ENCODE measurements around the gene HARS1.

DNA sequence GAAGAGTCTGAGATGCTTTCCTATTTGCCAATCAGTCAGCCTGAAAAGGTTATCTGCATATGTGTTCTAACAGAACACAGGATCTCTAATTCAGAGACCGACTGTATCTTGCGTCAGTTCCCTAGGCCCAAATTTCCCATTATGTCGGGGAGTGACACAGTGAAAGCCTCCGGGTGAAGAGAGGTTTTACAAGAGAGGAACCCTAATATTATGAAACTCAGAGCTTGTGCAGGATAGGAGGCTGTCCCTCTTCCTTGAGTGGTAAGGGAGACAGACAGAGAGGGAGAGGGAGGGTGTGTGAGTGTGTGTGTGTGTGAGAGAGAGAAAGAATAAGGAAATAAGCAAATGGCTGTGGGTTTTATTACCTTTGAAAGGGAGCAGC is 60.1 kb downstream of the HARS1 start:
- TF ChIP-seq POLR2A (IDR thresholded peaks at IDR 0.05; ENCODE audit: low read depth, low read length) (no peak), SPI1 (IDR thresholded peaks at IDR 0.05; ENCODE audit: low read depth, low read length) (no peak), POLR2AphosphoS5 (IDR thresholded peaks at IDR 0.05; ENCODE audit: low read depth, low read length) (no peak), TAF1 (IDR thresholded peaks at IDR 0.05; ENCODE audit: low read depth, low read length) (no peak), POU2F2 (IDR thresholded peaks at IDR 0.05; ENCODE audit: low read depth, low read length) (no peak), PAX5 (IDR thresholded peaks at IDR 0.05; ENCODE audit: insufficient read depth, low read length, severe bottlenecking) (no peak)

Data from GM12891 (cell line).